DND-41 (cell line): ENCODE measurements around the gene RTF2.

Experiments used
- CTCF ChIP-seq: IDR thresholded peaks from 2 replicates; pipeline ENCODE4 v1.5.1; 2012; ENCODE audit warnings: borderline replicate concordance, low read length, moderate library complexity, mild to moderate bottlenecking; ENCODE audit not compliant: poor library complexity, severe bottlenecking; ENCODE audit errors: extremely low read depth
- EZH2 ChIP-seq: IDR thresholded peaks from 3 replicates; pipeline ENCODE4 v1.6.1; 2012; ENCODE audit warnings: borderline replicate concordance, low read depth, mild to moderate bottlenecking, moderate library complexity, low read length, inconsistent platforms; ENCODE audit not compliant: severe bottlenecking

GRCh38 chr20:56423211-56423610, 45.2 kb upstream of the RTF2 start:
- TF ChIP-seq CTCF (no peak), EZH2 (no peak)
